Globus pallidus (tissue), 1 donor: ENCODE measurements around the gene HDAC4.
A peak's percentile ranks its signal among the peaks of the same experiment; 100 is the strongest.
"Not testable (repeated sequence)": the region's sequence is repeated elsewhere in the genome, so short reads cannot be mapped to it uniquely, and the experiment has no call there.

Experiments
- DNase-seq: peaks from one replicate; pipeline ENCODE4 v3.0.0-alpha.2; 2015; ENCODE audit warnings: low spot score

HDAC4 gene

GRCh38 chr2:239400596-239401066 lies at the start of gene HDAC4:
Gene HDAC4 (minus strand): TSS chr2:239401020. CDS start chr2:239352699, 48,321 bp downstream.
- no peak for DNase-seq

DNA sequence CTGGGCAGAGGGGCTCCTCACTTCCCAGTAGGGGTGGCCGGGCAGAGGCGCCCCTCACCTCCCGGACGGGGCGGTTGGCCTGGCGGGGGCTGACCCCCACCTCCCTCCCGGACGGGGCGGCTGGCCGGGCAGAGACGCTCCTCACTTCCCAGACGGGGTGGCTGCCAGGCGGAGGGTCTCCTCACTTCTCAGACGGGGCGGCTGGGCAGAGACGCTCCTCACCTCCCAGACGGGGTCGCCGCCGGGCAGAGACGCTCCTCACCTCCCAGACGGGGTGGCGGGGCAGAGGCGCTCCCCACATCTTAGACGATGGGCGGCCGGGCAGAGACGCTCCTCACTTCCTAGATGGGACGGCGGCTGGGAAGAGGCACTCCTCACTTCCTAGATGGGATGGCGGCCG lies 48.6 kb upstream of the HDAC4 start:
- DNase-seq = not testable (repeated sequence)

DNA sequence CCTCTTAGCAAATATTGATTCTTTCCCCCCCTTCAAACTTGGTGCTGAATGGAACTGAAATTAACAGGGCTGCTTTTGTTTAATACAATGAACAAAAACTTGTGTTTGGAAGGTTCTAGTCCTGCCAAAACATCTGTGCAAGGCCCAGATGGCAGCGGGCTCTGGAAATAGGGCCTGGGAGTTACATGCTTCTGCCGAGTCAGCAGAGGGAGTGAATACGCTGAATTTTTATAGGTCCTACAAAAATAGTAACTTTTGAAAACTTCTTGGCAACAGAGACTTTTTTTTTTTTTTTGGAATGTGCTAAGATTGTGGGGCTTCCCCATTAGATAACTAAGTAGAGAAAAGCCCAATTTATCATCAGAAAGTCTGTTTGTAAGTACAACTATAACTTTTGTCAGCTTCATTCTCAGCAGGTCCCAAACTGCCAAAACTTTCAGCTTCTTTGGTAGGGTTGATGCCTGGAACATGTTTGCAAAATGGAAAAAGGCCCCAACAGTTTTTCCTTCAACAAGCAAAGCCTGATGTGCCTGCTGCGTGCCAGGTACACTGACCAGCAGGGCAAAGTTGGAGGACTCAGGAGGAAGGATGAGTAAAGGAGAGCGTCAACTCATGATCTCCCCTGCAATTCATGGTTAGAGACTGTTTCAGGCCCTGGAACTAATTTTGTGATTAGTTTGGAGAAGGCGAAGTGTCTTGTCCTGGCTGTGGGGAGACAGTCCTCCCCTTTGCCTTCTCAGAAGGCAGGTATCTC lies 45.1 kb upstream of the HDAC4 start:
- peak; percentile 96 for DNase-seq

GRCh38 chr2:239444626-239445577 lies 44.1 kb upstream of the HDAC4 start:
- DNase-seq = peak; percentile 92

- peak; percentile 79 for DNase-seq
These were observed 43.1 kb upstream of the HDAC4 start for GRCh38 chr2:239443666-239444567.

- no peak for DNase-seq
These were observed 42.3 kb upstream of the HDAC4 start for GRCh38 chr2:239443102-239443620.

DNA sequence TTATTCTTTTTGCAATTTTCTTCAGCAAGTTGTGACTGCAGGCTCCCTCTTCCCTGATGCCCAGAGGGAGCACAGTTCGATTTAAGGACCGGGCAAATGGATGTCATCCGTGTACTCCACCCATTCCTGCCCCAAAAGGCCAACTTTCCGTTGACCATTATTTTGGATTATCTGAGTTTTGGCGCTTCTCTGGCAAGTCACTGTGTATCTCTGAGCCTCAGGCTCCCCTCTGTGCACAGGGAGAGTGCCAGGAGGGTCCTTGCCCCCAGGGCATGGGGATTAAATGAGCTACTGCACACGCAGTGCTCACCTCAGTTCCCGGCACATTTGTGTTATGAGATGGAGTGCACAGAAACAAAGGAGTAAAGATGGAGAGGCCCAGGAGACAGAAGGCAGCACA lies 41.4 kb upstream of the HDAC4 start:
- no peak for DNase-seq

- DNase-seq = peak; percentile 67
These were observed 40.6 kb upstream of the HDAC4 start for GRCh38 chr2:239441261-239442078.

GRCh38 chr2:239440511-239440959 lies 39.7 kb upstream of the HDAC4 start:
- DNase-seq = peak; percentile 99

DNA sequence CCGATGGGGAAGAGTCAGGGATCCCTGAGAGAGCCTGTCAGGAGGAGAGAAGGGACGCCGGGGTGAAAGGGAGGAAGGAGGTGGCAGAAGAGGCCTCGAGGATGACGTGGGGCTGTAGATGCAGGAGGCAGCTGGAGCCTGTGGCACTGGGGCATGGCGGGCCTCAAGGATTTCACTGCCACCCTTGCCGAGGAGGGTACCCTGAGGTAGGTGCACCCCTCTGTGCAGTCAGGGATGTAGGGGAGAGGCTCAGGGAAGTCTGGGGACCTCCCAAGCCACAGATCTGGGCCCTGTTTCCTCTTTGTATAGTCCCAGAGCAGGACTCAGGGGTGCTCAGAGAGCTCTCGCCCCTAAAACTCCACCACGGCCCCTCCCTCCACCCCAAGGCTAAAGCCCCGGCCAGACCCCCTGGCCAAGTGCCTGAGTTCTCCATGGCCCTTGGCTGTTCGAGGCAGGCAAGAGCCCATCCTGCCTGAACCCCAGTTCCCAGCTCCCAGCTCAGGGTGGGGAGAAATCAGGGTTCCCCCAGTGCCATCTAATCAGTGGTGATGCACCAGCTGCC lies 39.0 kb upstream of the HDAC4 start:
- DNase-seq = peak; percentile 38

DNA sequence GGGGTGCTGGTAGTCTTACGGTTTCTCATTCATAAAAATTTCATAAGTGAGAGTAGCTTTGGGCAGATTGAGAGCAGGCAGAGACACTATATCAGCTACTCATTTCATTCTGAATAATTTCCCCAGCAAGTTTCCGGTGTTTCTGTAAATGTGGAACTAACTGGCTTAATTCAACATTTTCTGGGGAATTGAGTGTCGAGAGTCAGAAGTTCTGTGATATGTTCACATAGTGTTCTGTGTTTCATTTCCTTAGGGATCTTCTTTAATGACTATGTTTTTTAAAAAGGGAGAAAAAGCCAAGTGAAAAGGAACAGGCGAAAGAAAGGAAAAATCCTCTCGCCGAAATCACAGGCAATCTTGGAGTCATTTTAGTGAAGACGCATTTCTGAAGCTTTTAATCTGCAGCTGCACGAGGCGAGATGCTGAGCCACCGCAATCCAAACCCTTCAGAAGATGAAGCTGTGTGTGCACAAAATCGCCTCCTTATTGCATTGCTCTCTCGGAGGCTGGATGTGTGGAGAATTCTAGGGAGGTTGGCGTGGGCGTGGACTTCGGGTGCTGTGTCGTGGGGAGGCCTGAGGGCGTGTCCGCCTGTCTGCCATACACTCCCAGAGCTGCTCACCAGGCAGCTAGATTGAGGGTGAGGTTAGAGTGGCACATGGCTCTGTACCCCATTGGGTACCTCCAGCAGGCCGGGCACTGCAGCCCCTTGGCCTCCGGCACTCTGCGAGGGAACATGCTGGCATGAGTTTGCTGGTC lies 38.4 kb upstream of the HDAC4 start:
- peak; percentile 85 for DNase-seq

GRCh38 chr2:239438368-239438767 lies 37.5 kb upstream of the HDAC4 start:
- DNase-seq = no peak

DNA sequence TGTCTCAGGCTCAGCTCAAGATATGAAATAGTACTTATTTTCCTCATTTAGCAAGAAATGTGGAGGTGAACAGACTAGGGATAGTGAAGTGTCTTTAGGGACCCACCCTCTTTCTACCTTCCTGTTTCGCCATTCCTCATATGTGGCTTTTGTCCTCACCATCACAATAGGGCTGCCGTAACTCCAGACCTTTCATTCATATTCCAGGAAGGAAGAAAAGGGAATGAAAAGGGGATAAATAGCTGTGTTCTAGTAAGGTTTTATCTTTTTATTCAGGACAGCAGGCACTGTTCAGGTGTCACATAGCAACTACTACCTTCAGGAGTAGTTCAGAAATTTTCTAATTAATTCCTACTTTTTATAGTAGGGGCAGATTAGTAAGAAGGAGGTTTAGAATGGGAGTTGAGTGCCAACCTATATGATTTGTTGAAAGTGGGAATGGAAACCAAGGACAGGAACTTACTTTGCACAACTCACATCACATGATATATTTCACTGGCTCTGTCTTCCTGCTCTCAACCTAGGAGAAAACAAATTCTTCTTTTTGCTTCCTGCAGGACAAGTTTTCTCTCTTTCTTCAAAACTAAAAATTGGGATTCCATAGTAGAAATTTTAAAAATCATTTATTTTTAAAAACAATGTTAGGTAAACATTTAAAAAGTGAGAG lies 36.0 kb upstream of the HDAC4 start:
- DNase-seq = no peak

- DNase-seq = no peak
These were observed 35.3 kb upstream of the HDAC4 start for GRCh38 chr2:239436076-239436475.

DNA sequence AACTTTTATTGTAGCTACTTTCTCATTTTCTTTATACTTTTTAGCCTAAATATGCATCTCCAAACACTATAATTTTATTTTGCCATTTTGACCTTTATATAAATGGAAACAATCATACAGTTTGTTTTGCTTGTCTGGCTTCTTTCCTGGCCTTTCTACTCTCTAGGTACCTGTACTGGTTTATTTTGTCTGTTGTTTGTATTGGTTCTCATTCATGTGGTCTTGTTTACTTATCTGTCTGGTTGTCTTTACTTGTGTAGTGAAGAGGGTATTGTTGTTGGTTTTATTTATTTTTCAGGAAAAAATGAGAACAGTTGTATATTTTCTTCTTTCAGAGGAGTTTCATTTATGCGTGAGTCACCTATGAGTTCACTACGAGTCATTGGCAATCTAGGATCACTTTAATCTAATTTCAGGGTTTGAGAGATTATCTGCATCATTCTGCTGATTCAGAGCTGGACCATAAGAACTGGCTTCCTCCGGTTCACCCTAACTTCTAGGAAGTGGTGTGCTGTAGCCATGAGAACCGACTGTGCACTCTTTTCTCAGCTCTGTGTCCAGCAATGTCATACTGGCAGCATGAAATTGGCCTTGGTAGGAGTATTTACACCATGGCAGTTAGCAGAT lies 33.1 kb upstream of the HDAC4 start:
- no peak for DNase-seq

- no peak for DNase-seq
These were observed 31.4 kb upstream of the HDAC4 start for GRCh38 chr2:239432174-239432573.

DNA sequence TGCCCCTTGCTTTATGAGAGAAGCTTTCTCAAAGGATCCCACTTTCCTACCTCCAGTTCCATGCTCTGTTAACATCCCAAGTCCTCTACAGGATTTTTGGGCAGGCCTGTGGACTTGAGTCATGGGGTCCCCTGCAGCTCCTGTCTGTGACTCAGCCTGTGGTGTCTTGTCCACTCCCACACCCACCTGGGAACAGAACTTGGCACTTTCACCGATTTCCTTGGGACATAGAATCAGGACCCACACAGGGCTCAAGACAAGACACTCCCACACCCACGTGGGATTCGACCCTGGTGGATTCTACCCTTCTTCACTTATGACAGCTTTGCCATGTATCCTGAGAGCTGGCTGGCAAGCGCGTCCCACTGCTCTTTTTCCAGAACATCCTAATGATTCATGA lies 30.7 kb upstream of the HDAC4 start:
- DNase-seq = no peak
